ENCODE results near the gene DLEC1.

GRCh38 chr3:38086496-38086895 is 47.5 kb downstream of the DLEC1 start:
- TF ChIP-seq CTCF (IDR thresholded peaks at IDR 0.05), result no peak
- TF ChIP-seq POLR2A (IDR thresholded peaks at IDR 0.05), result no peak
- no peak for TF ChIP-seq POLR2AphosphoS5 (IDR thresholded peaks at IDR 0.05)
- TF ChIP-seq EP300 (IDR thresholded peaks at IDR 0.05; ENCODE audit: low read depth), result no peak
